GM12891 (cell line): ENCODE data around the gene ARAF.
"Not testable (repeated sequence)": the region's sequence is repeated elsewhere in the genome, so short reads cannot be mapped to it uniquely, and the experiment has no call there.

Experiments
- DNase-seq: peaks from one replicate; pipeline ENCODE4 v3.0.0; 2011; ENCODE audit warnings: low spot score; ENCODE audit not compliant: insufficient read length
- FAIRE-seq: peaks from 2 replicates; lab custom pipeline; 2011; peaks lifted over from hg19 to GRCh38; lab: Jason Lieb, UNC
- PAX5 ChIP-seq: IDR thresholded peaks from 2 replicates; pipeline ENCODE4 v1.6.1; 2011; ENCODE audit warnings: low read length, moderate library complexity, mild to moderate bottlenecking; ENCODE audit not compliant: insufficient read depth, severe bottlenecking
- POLR2A ChIP-seq: IDR thresholded peaks from 2 replicates; pipeline ENCODE4 v1.6.1; 2011; ENCODE audit warnings: low read depth, low read length, control low read depth
- POLR2AphosphoS5 ChIP-seq: IDR thresholded peaks from 2 replicates; pipeline ENCODE4 v1.6.1; 2011; ENCODE audit warnings: low read depth, low read length, control low read depth
- POU2F2 ChIP-seq: IDR thresholded peaks from 2 replicates; pipeline ENCODE4 v1.6.1; 2011; ENCODE audit warnings: low read depth, mild to moderate bottlenecking, control low read depth, low read length, moderate library complexity
- SPI1 ChIP-seq: IDR thresholded peaks from 2 replicates; pipeline ENCODE4 v1.6.1; 2011; ENCODE audit warnings: low read depth, low read length, control low read depth
- TAF1 ChIP-seq: IDR thresholded peaks from 2 replicates; pipeline ENCODE4 v1.6.1; 2011; ENCODE audit warnings: low read depth, low read length, control low read depth

ARAF gene

DNA sequence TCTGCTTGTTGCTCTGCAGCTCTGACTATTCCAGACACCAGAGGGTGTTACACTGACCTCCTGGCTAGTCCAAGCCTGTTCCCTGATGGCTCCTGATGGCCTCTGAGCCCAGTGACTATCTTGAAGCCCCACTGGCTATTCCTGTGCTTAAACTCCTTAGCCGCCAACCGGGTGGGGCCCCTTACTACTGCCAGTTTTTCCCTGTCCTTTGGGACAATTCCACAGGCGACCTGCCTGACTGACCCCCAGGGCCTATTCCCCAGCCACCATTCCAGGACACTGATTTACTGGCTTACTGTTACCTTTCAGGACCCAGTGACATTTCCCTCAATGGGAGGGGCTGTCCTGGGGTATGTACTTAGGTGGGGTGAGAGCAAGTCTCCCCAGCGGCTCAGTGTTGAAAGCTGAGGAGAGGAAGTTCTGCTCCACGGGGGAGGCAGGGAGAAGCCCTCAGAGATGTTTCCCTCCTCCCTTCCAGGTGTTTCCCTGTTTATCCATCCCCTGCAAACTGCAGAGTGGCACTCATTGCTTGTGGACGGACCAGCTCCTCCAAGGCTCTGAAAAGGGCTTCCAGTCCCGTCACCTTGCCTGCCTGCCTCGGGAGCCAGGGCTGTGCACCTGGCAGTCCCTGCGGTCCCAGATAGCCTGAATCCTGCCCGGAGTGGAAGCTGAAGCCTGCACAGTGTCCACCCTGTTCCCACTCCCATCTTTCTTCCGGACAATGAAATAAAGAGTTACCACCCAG is 25.2 kb downstream of the ARAF start:
- TF ChIP-seq SPI1 (no peak), POLR2AphosphoS5 (no peak), POLR2A (no peak), POU2F2 (no peak), TAF1 (no peak), PAX5 (no peak)
- FAIRE-seq (peak; percentile 9), DNase-seq (no peak)

DNA sequence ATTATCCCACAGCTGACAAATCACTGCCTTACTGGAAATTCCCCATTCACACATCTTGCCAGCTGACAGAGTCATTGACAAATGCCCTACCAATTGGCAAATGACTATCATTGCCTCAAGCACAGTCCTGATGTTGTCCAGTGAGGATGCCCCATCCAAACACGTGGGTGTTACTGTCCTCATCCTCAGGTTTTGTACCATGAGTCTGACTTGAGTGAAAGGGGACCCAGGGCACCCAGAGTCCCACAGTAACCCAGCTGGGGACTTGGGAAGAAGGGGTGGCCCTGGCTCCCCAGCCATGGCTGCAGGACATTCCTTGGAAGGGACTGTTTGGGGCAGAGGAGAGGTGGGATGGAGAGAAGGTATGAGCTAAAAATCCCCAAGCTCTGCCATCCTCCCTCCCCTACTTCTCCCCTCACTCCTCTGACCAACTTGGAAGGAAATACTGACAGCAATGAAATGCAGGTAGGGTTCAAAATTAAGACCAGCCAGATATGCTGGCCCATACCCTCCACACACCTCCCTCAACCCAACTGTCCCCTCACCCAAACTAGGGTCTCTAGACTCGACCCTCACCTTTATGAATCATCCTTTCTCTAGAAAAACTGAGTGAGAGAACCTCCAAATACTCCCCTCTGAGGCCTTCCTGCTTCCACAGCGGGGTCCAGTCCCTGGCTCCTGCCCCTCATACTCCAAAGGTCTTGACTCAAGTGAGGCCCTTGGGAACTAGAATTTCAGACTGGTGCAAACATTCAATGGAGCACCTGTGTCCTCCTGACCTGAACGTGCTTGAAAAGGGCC is 26.3 kb downstream of the ARAF start:
- no peak for FAIRE-seq
- no peak for DNase-seq
- TF ChIP-seq POLR2A (peak; percentile 29; the same call in 1 of the 2 replicates), PAX5 (no peak), POLR2AphosphoS5 (peak; percentile 46; the same call in 1 of the 2 replicates), SPI1 (no peak)

DNA sequence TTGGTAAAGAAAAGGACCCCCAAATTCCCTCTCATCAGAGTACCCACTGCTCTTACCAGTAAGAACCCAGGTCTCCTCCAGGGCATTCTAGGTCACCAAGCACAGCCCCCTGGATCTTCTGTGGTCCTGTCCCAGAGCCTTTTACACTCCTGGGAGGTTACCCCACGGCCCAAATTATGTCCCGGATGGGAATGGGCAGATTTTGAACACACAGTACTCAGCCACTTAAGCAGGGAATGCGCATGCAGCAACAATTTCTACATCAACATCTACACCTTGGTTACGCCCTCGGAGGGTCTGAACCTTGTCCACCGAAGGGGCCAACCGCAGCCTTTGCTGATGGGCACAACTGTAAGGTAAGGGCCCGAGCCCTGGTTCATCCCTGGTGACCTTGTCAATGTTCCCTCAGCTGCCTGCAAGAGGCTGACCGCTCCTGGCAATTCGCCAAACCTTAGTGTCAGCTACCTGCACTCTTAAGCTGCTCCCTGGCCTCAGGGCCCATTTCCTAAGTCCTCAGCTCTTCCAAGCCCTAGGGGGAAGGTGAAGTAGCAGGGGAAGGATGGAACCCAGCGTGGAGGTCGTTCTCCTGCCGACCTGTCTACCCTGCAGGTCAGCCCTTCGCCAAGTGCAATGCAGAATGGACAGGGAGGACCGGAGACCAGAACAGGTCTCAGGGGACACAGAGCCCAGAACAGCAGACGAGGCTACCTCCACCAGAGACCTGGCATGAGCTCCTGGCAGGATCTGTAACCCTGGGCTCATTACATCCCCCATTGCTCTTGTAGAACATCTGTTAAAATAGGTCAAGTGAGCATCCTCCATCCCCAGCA is 27.1 kb downstream of the ARAF start:
- FAIRE-seq, result no peak
- TF ChIP-seq SPI1, result no peak
- no peak for TF ChIP-seq TAF1
- no peak for TF ChIP-seq PAX5
- TF ChIP-seq POLR2A, result no peak
- TF ChIP-seq POLR2AphosphoS5, result no peak
- no peak for TF ChIP-seq POU2F2
- DNase-seq, result no peak

DNA sequence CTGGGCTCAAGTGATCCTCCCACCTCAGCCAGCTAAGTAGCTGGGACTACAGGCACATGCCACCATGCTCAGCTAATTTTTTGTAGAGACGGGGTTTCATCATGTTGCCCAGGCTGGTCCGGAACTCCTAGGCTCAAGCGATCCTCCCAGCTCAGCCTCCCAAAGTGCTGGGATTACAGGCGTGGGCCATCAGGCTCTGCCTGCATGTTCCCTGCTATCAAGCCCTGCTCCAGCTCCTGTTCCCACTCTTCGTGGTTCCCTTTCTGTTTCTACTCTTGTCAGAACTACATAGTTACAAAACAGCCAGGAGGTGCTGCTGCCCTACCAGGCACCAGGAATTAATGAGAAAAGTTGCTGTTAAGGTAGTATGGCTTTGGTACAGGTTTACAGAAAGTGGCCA is 30.0 kb downstream of the ARAF start:
- TF ChIP-seq POU2F2, result no peak
- TF ChIP-seq POLR2AphosphoS5, result no peak
- no peak for TF ChIP-seq POLR2A
- TF ChIP-seq PAX5, result no peak
- TF ChIP-seq SPI1, result no peak
- no peak for TF ChIP-seq TAF1
- no peak for DNase-seq
- FAIRE-seq, result no peak

DNA sequence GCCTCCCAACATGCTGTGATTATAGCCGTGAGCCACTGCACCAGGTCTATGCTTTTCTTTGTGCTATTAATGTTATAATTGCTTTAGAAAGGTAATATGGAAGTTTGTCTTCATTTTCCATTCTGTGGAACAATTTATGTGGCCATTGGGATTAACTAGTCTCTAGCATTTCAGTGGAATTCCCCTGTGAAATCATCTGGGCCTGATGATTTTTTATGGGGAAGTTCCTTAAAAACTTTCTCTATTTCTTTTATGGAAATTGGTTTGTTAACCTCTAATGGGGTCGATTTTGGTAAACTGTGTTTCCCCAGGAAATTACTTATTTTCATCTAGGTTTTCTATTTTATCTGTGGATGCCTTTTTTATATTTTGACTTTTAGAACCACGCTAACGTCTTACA is 32.5 kb downstream of the ARAF start:
- FAIRE-seq (no peak), DNase-seq (no peak)
- no peak for TF ChIP-seq TAF1
- TF ChIP-seq POLR2AphosphoS5, result no peak

DNA sequence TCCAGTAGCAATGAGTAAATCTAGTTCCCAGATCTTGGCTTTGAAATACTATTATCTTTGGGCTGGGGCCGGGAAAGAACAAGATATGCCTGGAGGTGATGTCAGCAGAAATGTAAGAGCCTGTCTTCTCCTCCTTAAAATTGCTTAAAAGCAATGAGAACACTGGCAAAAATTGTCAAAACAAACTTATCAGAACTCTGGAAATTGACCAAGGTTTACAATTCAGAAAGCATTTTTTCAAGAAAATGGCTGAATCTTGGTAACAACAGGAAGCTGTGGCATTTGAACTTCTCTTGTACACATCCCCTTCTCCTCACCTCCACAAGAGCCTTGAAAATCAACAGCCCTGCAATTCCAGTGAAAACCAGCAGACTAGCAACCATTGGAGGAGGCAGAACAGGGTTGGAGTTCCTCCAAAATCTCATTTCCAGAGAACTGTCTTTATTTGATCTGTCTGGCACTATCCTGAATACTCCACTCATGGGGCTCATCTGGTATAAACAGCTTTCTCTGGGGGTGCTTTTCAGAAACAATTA is 34.8 kb downstream of the ARAF start:
- no peak for DNase-seq
- FAIRE-seq, result no peak
- TF ChIP-seq PAX5 (no peak), POU2F2 (no peak), SPI1 (no peak), POLR2AphosphoS5 (no peak), TAF1 (no peak), POLR2A (no peak)

DNA sequence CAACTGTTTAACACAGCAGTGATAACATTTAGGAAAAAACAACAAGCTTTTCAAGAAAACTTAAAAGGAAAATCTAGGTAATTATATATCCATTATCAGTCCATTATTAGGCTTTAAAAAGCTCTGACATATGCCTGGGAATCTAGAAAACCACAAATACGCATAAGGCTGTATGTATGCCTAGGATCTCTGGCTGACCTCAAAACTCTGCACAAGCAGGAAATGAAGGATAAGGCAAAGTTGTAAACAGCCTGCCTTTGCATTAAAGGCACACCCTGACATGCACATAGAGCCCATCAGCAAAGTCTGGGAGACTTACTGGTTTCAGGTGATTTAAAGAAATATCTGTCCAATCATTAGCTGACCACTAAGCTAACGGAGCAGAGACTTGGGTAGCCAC is 35.3 kb downstream of the ARAF start:
- FAIRE-seq (peak; percentile 59), DNase-seq (no peak)
- no peak for TF ChIP-seq POU2F2
- TF ChIP-seq POLR2AphosphoS5, result no peak
- no peak for TF ChIP-seq PAX5
- TF ChIP-seq TAF1, result no peak
- TF ChIP-seq POLR2A, result no peak

DNA sequence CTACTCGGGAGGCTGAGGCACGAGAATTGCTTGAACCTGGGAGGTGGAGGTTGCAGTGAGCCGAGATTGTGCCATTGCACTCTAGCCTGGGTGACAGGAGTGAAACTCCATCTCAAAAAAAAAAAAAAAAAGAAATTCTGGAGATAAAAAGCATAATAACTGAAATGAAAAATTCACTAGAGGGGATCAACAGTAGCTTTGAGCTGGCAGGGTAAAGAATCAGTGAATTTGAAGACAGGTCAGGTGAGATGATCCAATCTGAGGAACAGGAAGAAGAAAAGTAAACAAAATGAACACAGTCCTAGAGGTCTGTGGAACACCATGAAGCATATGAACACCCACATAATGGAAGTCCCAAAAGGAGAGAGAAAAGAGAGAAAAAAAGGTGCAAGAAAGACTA is 36.2 kb downstream of the ARAF start:
- FAIRE-seq (no peak), DNase-seq (no peak)
- TF ChIP-seq POLR2AphosphoS5, result no peak
- TF ChIP-seq PAX5, result no peak
- no peak for TF ChIP-seq POU2F2
- no peak for TF ChIP-seq POLR2A

DNA sequence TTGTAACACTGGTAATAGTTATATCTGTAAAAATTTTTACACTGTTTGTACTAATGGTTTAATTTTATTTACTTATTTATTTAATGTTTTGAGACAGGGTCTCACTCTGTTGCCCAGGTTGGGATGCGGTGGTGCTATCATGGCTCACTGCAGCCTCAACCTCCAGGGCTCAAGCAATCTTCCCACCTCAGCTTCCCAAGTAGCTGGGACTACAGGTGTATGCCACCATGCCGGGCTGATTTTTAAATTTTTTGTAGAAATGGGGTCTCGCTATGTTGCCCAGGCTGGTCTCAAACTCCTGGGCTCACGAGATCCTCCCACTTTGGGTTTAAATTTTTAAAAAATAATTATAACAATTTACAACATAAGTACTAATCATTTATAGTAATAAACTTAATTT is 42.1 kb downstream of the ARAF start:
- DNase-seq, FAIRE-seq: not testable (repeated sequence)

DNA sequence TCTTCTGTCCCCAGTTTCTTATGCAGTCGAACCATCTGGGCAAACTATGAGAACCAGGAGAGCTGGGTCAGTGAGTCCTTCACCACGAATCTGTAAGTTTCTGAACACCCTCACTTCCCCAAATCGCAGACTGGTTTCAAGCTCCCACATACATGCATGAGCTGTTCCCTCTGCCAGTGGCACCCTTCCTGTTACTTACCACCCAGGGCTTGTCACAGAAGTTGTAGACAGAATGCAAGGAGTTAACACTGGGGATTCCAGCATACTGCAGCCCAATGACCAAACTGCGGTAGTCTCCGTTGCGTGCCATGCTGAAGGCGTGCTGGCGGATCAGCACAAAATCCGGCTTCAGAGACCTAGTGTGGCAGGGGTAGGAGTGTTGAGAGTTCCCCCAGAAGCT is 44.0 kb downstream of the ARAF start:
- peak; percentile 77 for FAIRE-seq
- DNase-seq, result no peak

More for the DNA sequence above, 44.0 kb downstream of the ARAF start:
- TF ChIP-seq SPI1 (peak; percentile 60), POLR2A (no peak)
